Measurements from ENCODE around the gene USP31. TPM values are rescaled to one million over a fixed set of nuclear protein-coding genes. Genes with fewer than 3 reads are reported as not detected.

Gene USP31
- total and polyA plus RNA-seq, 7 donors, result 7.7 to 21.5 (median 16.4) TPM

- 20 to 26% (median 21%) methylated on average over 9 of the region's 9 CpGs for WGBS, 3 donors
- peak; percentile 81 for TF ChIP-seq CTCF (IDR thresholded peaks at IDR 0.05)
- Histone ChIP-seq H3K36me3 (ENCODE audit: insufficient read depth in 1 of 2, low read depth in 1 of 2) (peaks cover 0 to 6% of the 10 kb centered on the region in 2 donors), H3K4me3 (no peak overlapping the region), H3K4me1 (no peaks in the 10 kb centered on the region), H3K9me3 (no peaks in the 10 kb centered on the region), H3K27me3 (ENCODE audit: insufficient read depth in 3 of 3, low read length in 2 of 3) (peaks cover 0 to 12% (median 0%) of the 10 kb centered on the region in 3 donors), H3K27ac (no peak overlapping the region)
- peak; percentile 53 to 62 for DNase-seq
- ATAC-seq, result peak; percentile 82 to 92 (median 86)
- intact Hi-C loops (cut with DNase I), result loop anchor here (2.0 to 5.0 kb wide), 3 partner anchors 162 to 383 kb away; no protein-coding TSS in a partner anchor
These were observed 88.6 kb downstream of the USP31 start for GRCh38 chr16:23060458-23061320.

GRCh38 chr16:23059433-23059832 is 89.8 kb downstream of the USP31 start:
- ATAC-seq (no peak), DNase-seq (no peak)
- no peak for TF ChIP-seq CTCF (IDR thresholded peaks at IDR 0.05)
- no peaks in the 10 kb centered on the region for H3K9me3 ChIP-seq
- intact Hi-C loops (cut with DNase I), result no loop called here
- no peak overlapping the region for H3K4me3 ChIP-seq
- H3K36me3 ChIP-seq (ENCODE audit: insufficient read depth in 1 of 2, low read depth in 1 of 2), result peaks cover 0 to 4% of the 10 kb centered on the region in 2 donors
- no peak overlapping the region for H3K27ac ChIP-seq
- no peaks in the 10 kb centered on the region for H3K4me1 ChIP-seq
- peaks cover 0 to 12% (median 0%) of the 10 kb centered on the region in 3 donors for H3K27me3 ChIP-seq (ENCODE audit: insufficient read depth in 3 of 3, low read length in 2 of 3)
- 28 to 35% (median 33%) methylated on average over 5 of the region's 5 CpGs for WGBS, 3 donors

- H3K4me3 ChIP-seq, result no peak overlapping the region
- intact Hi-C loops (cut with DNase I), result no loop called here
- H3K27me3 ChIP-seq (ENCODE audit: insufficient read depth in 3 of 3, low read length in 2 of 3), result peaks cover 0 to 12% (median 0%) of the 10 kb centered on the region in 3 donors
- no peaks in the 10 kb centered on the region for H3K9me3 ChIP-seq
- H3K36me3 ChIP-seq (ENCODE audit: insufficient read depth in 1 of 2, low read depth in 1 of 2), result no peaks in the 10 kb centered on the region
- no peak for ATAC-seq
- no peak overlapping the region for H3K27ac ChIP-seq
- DNase-seq, result no peak
- no peak for TF ChIP-seq CTCF (IDR thresholded peaks at IDR 0.05)
- no peaks in the 10 kb centered on the region for H3K4me1 ChIP-seq
- WGBS, 3 donors, result 33 to 35% (median 35%) methylated on average over 4 of the region's 4 CpGs
These were observed 90.7 kb downstream of the USP31 start for GRCh38 chr16:23058576-23058975.

- no peak for TF ChIP-seq CTCF (IDR thresholded peaks at IDR 0.05)
- Histone ChIP-seq H3K36me3 (ENCODE audit: insufficient read depth in 1 of 2, low read depth in 1 of 2) (no peaks in the 10 kb centered on the region), H3K27ac (no peak overlapping the region), H3K9me3 (no peaks in the 10 kb centered on the region), H3K4me1 (no peaks in the 10 kb centered on the region), H3K27me3 (ENCODE audit: insufficient read depth in 3 of 3, low read length in 2 of 3) (peaks cover 0 to 15% (median 0%) of the 10 kb centered on the region in 3 donors), H3K4me3 (no peak overlapping the region)
- no peak for DNase-seq
- 61 to 75% (median 73%) methylated on average over 1 of the region's 1 CpG for WGBS, 3 donors
- ATAC-seq, result no peak
- intact Hi-C loops (cut with DNase I), result no loop called here
These were observed 92.1 kb downstream of the USP31 start for GRCh38 chr16:23057013-23057596.
